DOHH2 (cell line): ENCODE data around the gene PVRIG.
A peak's percentile ranks its signal among the peaks of the same experiment; 100 is the strongest.

Experiments used
- H3F3A ChIP-seq: fragments of 200-600 bp; sonication (generic), shearing (Covaris generic); 2 replicates; pipeline ENCODE4 v1.6.0; 2016; ENCODE audit warnings: antibody characterized with exemption, mild to moderate bottlenecking; ENCODE audit not compliant: control insufficient read depth, insufficient read depth
- H3K27ac ChIP-seq: fragments of 200-600 bp; sonication (generic); 2 replicates; pipeline ENCODE4 v1.5.1; 2014; ENCODE audit warnings: low read depth, mild to moderate bottlenecking, low read length, moderate library complexity
- H3K27me3 ChIP-seq: fragments of 200-600 bp; sonication (generic); 2 replicates; pipeline ENCODE4 v1.6.1; 2014; ENCODE audit warnings: mild to moderate bottlenecking, low read length, mixed read lengths; ENCODE audit not compliant: control insufficient read depth
- H3K36me3 ChIP-seq: fragments of 200-600 bp; sonication (generic); 2 replicates; pipeline ENCODE4 v1.6.1; 2014; ENCODE audit warnings: mild to moderate bottlenecking, low read length, moderate library complexity, mixed read lengths; ENCODE audit not compliant: control insufficient read depth
- H3K4me1 ChIP-seq: fragments of 200-600 bp; sonication (generic); 2 replicates; pipeline ENCODE4 v1.6.1; 2014; ENCODE audit warnings: mild to moderate bottlenecking, low read length, mixed read lengths; ENCODE audit not compliant: control insufficient read depth
- H3K4me2 ChIP-seq: fragments of 200-600 bp; sonication (generic); 2 replicates; pipeline ENCODE4 v1.6.0; 2014; ENCODE audit warnings: mild to moderate bottlenecking, low read length, moderate library complexity
- H3K4me3 ChIP-seq: fragments of 200-600 bp; sonication (generic); 2 replicates; pipeline ENCODE4 v1.5.1; 2014; ENCODE audit warnings: mild to moderate bottlenecking, low read length, mixed read lengths
- H3K79me2 ChIP-seq: fragments of 200-600 bp; sonication (generic); 2 replicates; pipeline ENCODE4 v1.6.1; 2014; ENCODE audit warnings: mild to moderate bottlenecking, low read length, mixed read lengths; ENCODE audit not compliant: control insufficient read depth
- H3K9me2 ChIP-seq: fragments of 200-600 bp; sonication (generic); replicated peaks from 2 replicates; pipeline ENCODE4 v1.6.1; 2014; ENCODE audit warnings: mild to moderate bottlenecking, low read length, mixed read lengths; ENCODE audit not compliant: control insufficient read depth
- H3K9me3 ChIP-seq: fragments of 200-600 bp; sonication (generic); 2 replicates; pipeline ENCODE4 v1.6.1; 2014; ENCODE audit warnings: antibody characterized with exemption, low read length, mixed read lengths; ENCODE audit not compliant: control insufficient read depth, insufficient read depth
- H4K20me1 ChIP-seq: fragments of 200-600 bp; sonication (generic); 2 replicates; pipeline ENCODE4 v1.6.0; 2014; ENCODE audit warnings: low read depth, mild to moderate bottlenecking, antibody characterized with exemption, low read length, moderate library complexity; ENCODE audit not compliant: control insufficient read depth, insufficient read depth
- CTCF ChIP-seq: fragments of 200-600 bp; sonication (generic); IDR thresholded peaks from one replicate; pipeline ENCODE4 v1.5.1; 2014; ENCODE audit warnings: antibody characterized with exemption, mild to moderate bottlenecking, low read depth, low read length; ENCODE audit not compliant: poor library complexity, severe bottlenecking
- EZH2phosphoT487 ChIP-seq: fragments of 200-600 bp; sonication (generic); IDR thresholded peaks from 2 replicates; pipeline ENCODE4 v1.6.1; 2017; ENCODE audit warnings: borderline replicate concordance, mild to moderate bottlenecking, antibody characterized with exemption, low read length, moderate library complexity, mixed read lengths

The PVRIG gene

DNA sequence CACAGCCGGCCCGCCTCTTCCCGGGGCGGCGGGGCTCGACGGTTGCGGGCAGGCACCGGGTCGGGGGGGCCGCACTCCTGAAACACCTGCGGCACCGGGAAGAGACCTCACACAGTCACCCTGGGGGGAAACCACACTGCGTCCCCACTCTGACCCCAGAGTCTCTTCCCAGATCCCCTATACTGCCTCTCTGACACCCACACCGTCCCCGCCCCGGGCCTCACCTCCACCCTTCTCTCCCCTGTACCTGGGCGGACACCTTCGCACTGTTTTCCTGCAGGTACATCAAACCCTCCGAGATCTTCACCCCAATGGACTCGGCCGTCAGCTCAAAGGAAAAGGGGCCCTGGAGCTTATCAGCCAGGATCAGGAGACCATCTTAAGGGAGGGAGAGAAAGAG lies 47.9 kb upstream of the PVRIG start:
- peaks cover 16% of the 10 kb centered on the region for H3K79me2 ChIP-seq
- H3F3A ChIP-seq: peaks cover 16% of the 10 kb centered on the region
- peaks cover 82% of the 10 kb centered on the region for H3K4me1 ChIP-seq
- H3K4me3 ChIP-seq: peak overlapping the region; percentile 52
- TF ChIP-seq CTCF (no peak), EZH2phosphoT487 (no peak)
- peaks cover 36% of the 10 kb centered on the region for H3K36me3 ChIP-seq
- peaks cover 4% of the 10 kb centered on the region; the same call in 1 of the 2 replicates for H4K20me1 ChIP-seq
- H3K9me3 ChIP-seq: no peaks in the 10 kb centered on the region
- H3K27me3 ChIP-seq: peaks cover 16% of the 10 kb centered on the region
- no peaks in the 10 kb centered on the region for H3K9me2 ChIP-seq
- H3K27ac ChIP-seq: no peak overlapping the region
- peak overlapping the region; percentile 68 for H3K4me2 ChIP-seq

- peaks cover 5% of the 10 kb centered on the region for H3K9me3 ChIP-seq
- H3K36me3 ChIP-seq: peaks cover 36% of the 10 kb centered on the region
- H3K4me2 ChIP-seq: peak overlapping the region; percentile 20
- TF ChIP-seq EZH2phosphoT487 (no peak), CTCF (peak; percentile 54)
- H3K4me1 ChIP-seq: peaks cover 74% of the 10 kb centered on the region
- H3K27ac ChIP-seq: no peak overlapping the region
- peaks cover 4% of the 10 kb centered on the region; the same call in 1 of the 2 replicates for H4K20me1 ChIP-seq
- H3K79me2 ChIP-seq: peaks cover 19% of the 10 kb centered on the region
- peaks cover 23% of the 10 kb centered on the region for H3F3A ChIP-seq
- no peak overlapping the region for H3K4me3 ChIP-seq
- no peaks in the 10 kb centered on the region for H3K9me2 ChIP-seq
- no peaks in the 10 kb centered on the region for H3K27me3 ChIP-seq
These were observed 45.8 kb upstream of the PVRIG start for GRCh38 chr7:100173806-100174495.

DNA sequence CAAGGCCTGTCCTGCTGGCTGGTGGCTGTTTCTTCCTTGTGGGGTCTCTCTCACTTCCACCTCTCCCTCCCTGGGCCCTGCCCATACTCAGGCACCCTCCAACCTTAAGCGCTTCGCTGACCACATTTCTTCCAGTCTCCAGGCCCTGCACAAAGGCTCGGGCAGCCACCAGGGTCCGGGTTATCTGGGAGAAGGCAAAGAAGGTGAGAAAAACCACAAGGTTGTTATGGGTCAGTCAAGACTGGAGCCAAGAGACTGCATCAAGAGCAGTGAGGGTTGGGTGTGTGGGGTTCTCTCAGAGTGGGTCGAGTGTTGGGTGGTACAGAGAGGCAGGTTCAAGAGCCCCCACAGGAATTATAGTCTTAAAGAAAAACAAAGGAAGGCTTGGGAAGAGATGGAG lies 45.2 kb upstream of the PVRIG start:
- H3K4me1 ChIP-seq: peaks cover 74% of the 10 kb centered on the region
- peak overlapping the region; percentile 20; the same call in 1 of the 2 replicates for H3K4me2 ChIP-seq
- H3K36me3 ChIP-seq: peaks cover 36% of the 10 kb centered on the region
- H3K9me2 ChIP-seq: no peaks in the 10 kb centered on the region
- no peak for TF ChIP-seq CTCF
- H3K27ac ChIP-seq: no peak overlapping the region
- peaks cover 4% of the 10 kb centered on the region; the same call in 1 of the 2 replicates for H4K20me1 ChIP-seq
- H3K4me3 ChIP-seq: no peak overlapping the region
- peaks cover 23% of the 10 kb centered on the region for H3K79me2 ChIP-seq
- no peaks in the 10 kb centered on the region for H3K27me3 ChIP-seq
- H3F3A ChIP-seq: peaks cover 23% of the 10 kb centered on the region
- peaks cover 5% of the 10 kb centered on the region for H3K9me3 ChIP-seq
